AG08396 (cell line): ENCODE measurements around the gene ZNF362.
"Not testable (repeated sequence)": the region's sequence is repeated elsewhere in the genome, so short reads cannot be mapped to it uniquely, and the experiment has no call there.

Experiments used
- DNase-seq: peaks from one replicate; pipeline ENCODE4 v3.0.0; 2012; ENCODE audit warnings: low spot score, mixed read lengths

Gene ZNF362

GRCh38 chr1:33256471-33257206 is at the start of gene ZNF362:
Gene ZNF362, plus strand, starts transcription at chr1:33256492. Its CDS starts 14,083 bp downstream, at chr1:33270575.
- peak; percentile 89 for DNase-seq

GRCh38 chr1:33211972-33212371 is 44.3 kb upstream of the ZNF362 start:
- no peak for DNase-seq

GRCh38 chr1:33219886-33220661 is 36.2 kb upstream of the ZNF362 start:
- no peak for DNase-seq

- no peak for DNase-seq
Measured at GRCh38 chr1:33220676-33221384, 35.5 kb upstream of the ZNF362 start.

GRCh38 chr1:33221385-33221758 is 34.9 kb upstream of the ZNF362 start:
- DNase-seq, result no peak

- no peak for DNase-seq
Measured at GRCh38 chr1:33222381-33222780, 33.9 kb upstream of the ZNF362 start.

GRCh38 chr1:33224166-33224707 is 32.1 kb upstream of the ZNF362 start:
- DNase-seq, result no peak

- DNase-seq, result no peak
Measured at GRCh38 chr1:33225586-33225985, 30.7 kb upstream of the ZNF362 start.

GRCh38 chr1:33228935-33229487 is 27.3 kb upstream of the ZNF362 start:
- peak; percentile 67 for DNase-seq

- no peak for DNase-seq
Measured at GRCh38 chr1:33231166-33231565, 25.1 kb upstream of the ZNF362 start.

- DNase-seq, result no peak
Measured at GRCh38 chr1:33232716-33233115, 23.6 kb upstream of the ZNF362 start.

GRCh38 chr1:33234131-33234530 is 22.2 kb upstream of the ZNF362 start:
- no peak for DNase-seq

- no peak for DNase-seq
Measured at GRCh38 chr1:33234588-33234990, 21.7 kb upstream of the ZNF362 start.

- no peak for DNase-seq
Measured at GRCh38 chr1:33235521-33235920, 20.8 kb upstream of the ZNF362 start.

GRCh38 chr1:33236498-33236897 is 19.8 kb upstream of the ZNF362 start:
- DNase-seq, result no peak

- no peak for DNase-seq
Measured at GRCh38 chr1:33237579-33237978, 18.7 kb upstream of the ZNF362 start.

GRCh38 chr1:33238194-33238724 is 18.0 kb upstream of the ZNF362 start:
- DNase-seq, result not testable (repeated sequence)

- DNase-seq, result not testable (repeated sequence)
Measured at GRCh38 chr1:33239410-33239809, 16.9 kb upstream of the ZNF362 start.

- DNase-seq, result no peak
Measured at GRCh38 chr1:33241866-33242265, 14.4 kb upstream of the ZNF362 start.

GRCh38 chr1:33242652-33243051 is 13.6 kb upstream of the ZNF362 start:
- no peak for DNase-seq

- DNase-seq, result no peak
Measured at GRCh38 chr1:33244143-33244808, 12.0 kb upstream of the ZNF362 start.
